Activated CD4-positive, alpha-beta T cell treated with anti-CD3 and anti-CD28 coated beads, Interleukin-2, amount 10 ng/mL, durations not matched to agents 7 days and 5 days (primary cell): ENCODE results near the gene ATXN10. TPM values are rescaled to one million over a fixed set of nuclear protein-coding genes. Genes with fewer than 3 reads are reported as not detected.
"Not testable (repeated sequence)": the region's sequence is repeated elsewhere in the genome, so short reads cannot be mapped to it uniquely, and the experiment has no call there.

Source experiments
- CTCF ChIA-PET: fragments of 350-600 bp; sonication (Branson Sonifier 250); formaldehyde crosslinking; loops from one replicate; lab custom pipeline; 2021; ENCODE audit warnings: antibody characterized with exemption; lab: Charles Lee
- POLR2A ChIA-PET: fragments of 350-600 bp; sonication (Branson Sonifier 250); formaldehyde crosslinking; loops from one replicate; lab custom pipeline; 2021; ENCODE audit warnings: antibody characterized with exemption; lab: Charles Lee
- DNase-seq: peaks from one replicate; pipeline ENCODE4 v3.0.0-alpha.2; 2020
- H3K27ac Mint-ChIP-seq: one replicate; pipeline ENCODE4 v1.8.0; 2021; ENCODE audit warnings: mild to moderate bottlenecking, moderate library complexity, mixed read lengths
- H3K27me3 Mint-ChIP-seq: one replicate; pipeline ENCODE4 v1.8.0; 2021; ENCODE audit warnings: mixed read lengths
- H3K36me3 Mint-ChIP-seq: one replicate; pipeline ENCODE4 v1.8.0; 2021; ENCODE audit warnings: low read depth, mixed read lengths
- H3K4me1 Mint-ChIP-seq: one replicate; pipeline ENCODE4 v1.8.0; 2021; ENCODE audit warnings: mixed read lengths
- H3K4me3 Mint-ChIP-seq: one replicate; pipeline ENCODE4 v1.8.0; 2021; ENCODE audit warnings: mild to moderate bottlenecking, moderate library complexity, mixed read lengths
- H3K9me3 Mint-ChIP-seq: one replicate; pipeline ENCODE4 v1.8.0; 2021; ENCODE audit warnings: mixed read lengths
- total RNA-seq, 2 experiments: library from RNA; stranded (reverse); gene quantifications; one replicate each; pipeline ENCODE4 v1.2.3, GENCODE V29; 2021

The ATXN10 gene
- total RNA-seq, 2 experiments from 2014 or later = 91.5 to 103 TPM

GRCh38 chr22:45793161-45793560 lies 121.5 kb downstream of the ATXN10 start:
- no peaks in the 10 kb centered on the region for H3K27me3 Mint-ChIP-seq
- POLR2A ChIA-PET = no interaction called here
- CTCF ChIA-PET = no interaction called here
- H3K27ac Mint-ChIP-seq = no peak overlapping the region
- H3K9me3 Mint-ChIP-seq = peaks cover 33% of the 10 kb centered on the region
- no peak for DNase-seq
- H3K36me3 Mint-ChIP-seq = peaks cover 47% of the 10 kb centered on the region
- no peak overlapping the region for H3K4me3 Mint-ChIP-seq
- H3K4me1 Mint-ChIP-seq = no peaks in the 10 kb centered on the region

DNA sequence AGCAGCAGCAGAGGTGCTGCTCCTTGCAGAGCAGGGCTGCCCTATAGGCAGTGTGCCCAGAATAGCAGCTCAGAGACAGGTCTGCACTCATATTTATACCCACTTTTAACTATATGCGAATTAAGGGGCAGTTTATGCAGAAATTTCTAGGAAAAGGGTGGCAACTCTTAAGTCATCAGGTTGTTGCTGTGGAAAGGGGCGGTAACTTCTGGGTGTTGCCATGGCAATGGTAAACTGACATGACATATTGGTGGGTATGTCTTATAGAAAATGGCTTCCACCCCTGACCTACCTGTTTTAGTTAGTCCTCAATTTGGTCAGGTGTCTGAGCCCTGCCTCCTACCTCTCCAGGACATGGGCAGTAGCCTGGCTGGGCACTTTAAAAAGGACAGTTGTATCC lies 122.3 kb downstream of the ATXN10 start:
- Mint-ChIP-seq H3K27ac (no peak overlapping the region), H3K9me3 (peaks cover 33% of the 10 kb centered on the region), H3K4me3 (no peak overlapping the region), H3K27me3 (no peaks in the 10 kb centered on the region), H3K36me3 (peaks cover 48% of the 10 kb centered on the region), H3K4me1 (no peaks in the 10 kb centered on the region)
- ChIA-PET POLR2A (no interaction called here), CTCF (no interaction called here)
- no peak for DNase-seq

DNA sequence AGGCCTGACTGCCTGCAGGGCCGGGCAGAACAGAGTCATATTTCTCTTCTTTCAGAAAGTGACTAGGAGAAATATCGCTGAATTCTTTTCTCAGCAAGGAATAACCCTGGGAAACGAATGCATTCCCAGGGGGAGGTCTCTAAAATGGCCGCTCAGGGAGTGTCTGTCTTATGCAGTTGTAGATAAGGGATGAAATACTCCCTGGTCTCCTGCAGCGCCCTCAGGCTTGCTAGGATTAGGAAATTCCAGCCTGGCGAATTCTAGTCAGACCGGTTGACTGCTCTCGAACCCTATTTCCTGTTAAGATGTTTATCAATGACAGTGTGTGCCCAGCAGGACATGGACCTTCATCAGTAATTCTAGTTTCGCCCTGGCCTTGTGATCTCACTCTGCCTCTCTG lies 124.4 kb downstream of the ATXN10 start:
- DNase-seq, CTCF ChIA-PET, H3K27me3 Mint-ChIP-seq, H3K4me1 Mint-ChIP-seq, POLR2A ChIA-PET, H3K4me3 Mint-ChIP-seq, H3K27ac Mint-ChIP-seq: not testable (repeated sequence)
- H3K9me3 Mint-ChIP-seq = peaks cover 33% of the 10 kb centered on the region
- peaks cover 51% of the 10 kb centered on the region for H3K36me3 Mint-ChIP-seq

- Mint-ChIP-seq H3K27me3 (no peaks in the 10 kb centered on the region), H3K36me3 (peaks cover 36% of the 10 kb centered on the region), H3K4me3 (no peak overlapping the region), H3K27ac (no peak overlapping the region), H3K4me1 (no peaks in the 10 kb centered on the region), H3K9me3 (peaks cover 23% of the 10 kb centered on the region)
- ChIA-PET POLR2A (no interaction called here), CTCF (no interaction called here)
- no peak for DNase-seq
Measured at GRCh38 chr22:45799291-45799690, 127.7 kb downstream of the ATXN10 start.

DNA sequence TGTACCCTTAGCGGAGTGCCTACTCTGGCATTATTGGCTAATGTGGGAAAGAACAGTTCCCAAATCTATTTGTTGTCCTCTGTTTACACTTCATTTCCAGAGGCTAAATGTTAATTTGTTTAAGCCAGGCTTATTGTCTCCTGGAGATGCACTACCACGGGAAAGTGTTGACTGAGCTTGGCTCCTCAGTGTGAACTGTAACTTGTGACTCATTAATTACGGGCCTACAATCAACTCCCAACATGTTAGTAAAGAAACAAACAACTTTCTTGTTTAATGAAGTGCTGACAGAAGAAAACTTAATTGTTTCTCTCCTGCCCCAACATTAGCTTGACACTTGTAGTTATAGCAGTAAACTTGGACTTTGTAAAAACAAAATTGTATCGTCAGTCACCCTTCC lies 130.4 kb downstream of the ATXN10 start:
- H3K4me3 Mint-ChIP-seq = no peak overlapping the region
- H3K9me3 Mint-ChIP-seq = peaks cover 3% of the 10 kb centered on the region
- ChIA-PET CTCF (no interaction called here), POLR2A (no interaction called here)
- H3K36me3 Mint-ChIP-seq = peaks cover 9% of the 10 kb centered on the region
- DNase-seq = no peak
- H3K27ac Mint-ChIP-seq = no peak overlapping the region
- no peaks in the 10 kb centered on the region for H3K27me3 Mint-ChIP-seq
- peaks cover 2% of the 10 kb centered on the region for H3K4me1 Mint-ChIP-seq

DNA sequence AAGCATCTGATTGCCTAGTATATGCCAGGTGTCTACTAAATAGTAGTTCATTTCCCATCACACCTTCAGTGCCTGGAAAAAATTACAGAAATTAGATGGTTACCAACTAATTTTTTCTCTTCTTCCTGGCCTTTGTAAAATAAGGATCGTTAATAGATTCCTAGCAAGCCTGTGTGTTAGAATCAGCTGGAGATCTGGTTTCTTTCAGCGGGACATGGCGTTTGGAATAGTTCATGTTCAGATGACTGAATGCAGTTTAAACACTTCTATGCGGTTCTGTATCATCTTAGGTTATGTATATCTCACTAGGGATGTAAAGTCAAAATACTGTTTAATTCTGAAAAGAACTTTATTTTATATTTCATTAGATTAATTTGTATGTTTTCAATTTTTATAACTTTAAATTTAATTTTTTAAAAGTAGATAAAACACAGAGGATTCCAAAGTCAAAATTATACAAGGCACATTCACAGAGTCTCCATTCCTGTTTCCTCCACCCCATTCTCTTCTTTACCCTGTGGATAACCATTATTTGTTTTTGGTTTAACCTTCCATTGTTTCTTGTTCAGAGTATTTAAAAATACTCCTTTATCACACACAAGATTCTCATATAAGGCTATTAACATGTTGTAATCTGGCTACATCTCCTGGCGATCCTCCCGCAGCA lies 132.8 kb downstream of the ATXN10 start:
- CTCF ChIA-PET = no interaction called here
- POLR2A ChIA-PET = no interaction called here
- peaks cover 2% of the 10 kb centered on the region for H3K4me1 Mint-ChIP-seq
- peaks cover 6% of the 10 kb centered on the region for H3K36me3 Mint-ChIP-seq
- H3K27ac Mint-ChIP-seq = no peak overlapping the region
- H3K27me3 Mint-ChIP-seq = no peaks in the 10 kb centered on the region
- no peaks in the 10 kb centered on the region for H3K9me3 Mint-ChIP-seq
- H3K4me3 Mint-ChIP-seq = no peak overlapping the region
- DNase-seq = no peak

DNA sequence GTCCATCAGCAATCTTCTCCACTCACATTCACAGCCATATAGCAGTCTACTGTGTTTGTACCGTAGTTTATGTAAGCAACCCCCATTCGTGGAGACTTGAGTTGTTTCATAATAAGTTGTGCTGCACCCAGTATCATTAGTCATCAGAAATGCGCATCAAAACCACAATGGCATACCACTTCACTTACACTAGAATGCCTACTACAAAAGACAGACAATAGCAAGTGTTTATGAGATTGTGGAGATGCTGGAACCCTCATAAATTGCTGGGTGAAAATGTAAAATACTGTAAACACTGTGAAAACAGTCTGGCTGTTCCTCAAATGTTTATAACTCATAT lies 133.3 kb downstream of the ATXN10 start:
- Mint-ChIP-seq H3K36me3 (peaks cover 6% of the 10 kb centered on the region), H3K9me3 (no peaks in the 10 kb centered on the region), H3K27me3 (no peaks in the 10 kb centered on the region), H3K4me3 (no peak overlapping the region), H3K27ac (no peak overlapping the region), H3K4me1 (peaks cover 2% of the 10 kb centered on the region)
- POLR2A ChIA-PET = no interaction called here
- DNase-seq = no peak
- CTCF ChIA-PET = no interaction called here

DNA sequence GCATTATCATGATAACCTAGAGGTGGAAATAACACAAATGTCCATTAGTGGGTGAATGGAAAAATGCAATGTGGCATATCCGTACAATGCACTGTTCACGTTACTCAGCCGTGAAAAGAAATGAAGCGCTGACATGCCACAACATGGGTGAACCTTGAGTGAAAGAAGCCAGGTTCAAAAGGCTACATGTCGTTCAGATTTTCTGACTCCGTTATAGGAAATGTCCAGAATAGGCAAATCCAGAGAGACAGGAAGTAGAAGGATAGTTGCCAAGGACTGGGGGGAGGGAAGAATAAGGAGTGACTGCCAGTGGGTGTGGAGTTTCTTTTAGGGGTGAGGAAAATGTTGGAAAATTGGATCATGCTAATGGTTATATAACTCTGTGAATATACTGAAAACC lies 133.8 kb downstream of the ATXN10 start:
- no peak overlapping the region for H3K27ac Mint-ChIP-seq
- ChIA-PET POLR2A (no interaction called here), CTCF (no interaction called here)
- no peaks in the 10 kb centered on the region for H3K27me3 Mint-ChIP-seq
- peaks cover 6% of the 10 kb centered on the region for H3K36me3 Mint-ChIP-seq
- DNase-seq = no peak
- no peak overlapping the region for H3K4me3 Mint-ChIP-seq
- peaks cover 2% of the 10 kb centered on the region for H3K4me1 Mint-ChIP-seq
- no peaks in the 10 kb centered on the region for H3K9me3 Mint-ChIP-seq

DNA sequence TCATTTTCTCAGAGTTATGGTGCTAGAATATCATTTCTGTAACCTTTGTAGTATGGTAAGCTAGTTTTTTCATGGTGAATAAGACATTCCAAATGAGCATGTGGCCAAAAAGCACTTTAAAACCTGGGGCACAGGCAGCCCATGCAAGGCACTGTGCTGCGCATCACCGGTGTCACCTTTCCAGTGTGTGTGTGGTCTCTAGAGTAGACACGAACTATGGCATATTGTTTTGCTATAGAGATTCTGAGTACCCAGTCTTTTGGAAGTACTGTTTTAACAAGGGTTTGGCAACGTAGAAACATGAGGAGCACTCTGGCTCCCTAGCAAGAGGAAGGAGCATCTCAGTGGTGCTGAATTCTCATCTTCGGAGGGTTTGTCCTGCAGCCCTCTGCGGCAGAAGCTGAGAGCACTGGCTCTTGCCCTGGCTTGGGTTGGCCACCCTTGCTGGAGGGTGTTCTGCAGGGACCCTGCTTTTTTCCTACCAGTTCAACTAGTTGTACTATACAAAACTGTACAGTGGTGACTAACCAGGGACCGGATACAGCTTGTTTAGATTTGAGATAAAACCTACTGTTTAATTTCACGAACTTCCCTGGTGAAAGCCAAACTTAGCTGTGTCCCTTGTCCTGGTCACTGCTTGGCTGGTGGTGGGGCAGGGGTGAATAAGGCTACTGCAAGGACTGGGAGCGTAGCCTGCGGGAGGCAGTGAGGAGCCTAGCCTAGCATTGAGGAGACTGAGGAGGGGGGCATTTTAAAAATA lies 135.7 kb downstream of the ATXN10 start:
- no peak for DNase-seq
- H3K4me3 Mint-ChIP-seq = no peak overlapping the region
- peaks cover 2% of the 10 kb centered on the region for H3K4me1 Mint-ChIP-seq
- no peaks in the 10 kb centered on the region for H3K9me3 Mint-ChIP-seq
- ChIA-PET POLR2A (no interaction called here), CTCF (no interaction called here)
- H3K27ac Mint-ChIP-seq = no peak overlapping the region
- no peaks in the 10 kb centered on the region for H3K27me3 Mint-ChIP-seq
- peaks cover 10% of the 10 kb centered on the region for H3K36me3 Mint-ChIP-seq

- H3K4me1 Mint-ChIP-seq = peaks cover 6% of the 10 kb centered on the region
- H3K27ac Mint-ChIP-seq = no peak overlapping the region
- H3K36me3 Mint-ChIP-seq = peaks cover 15% of the 10 kb centered on the region
- no peak for DNase-seq
- ChIA-PET CTCF (interaction anchor here (0.7 to 0.9 kb wide), 2 partner anchors 8 to 116 kb away, joined by 3 to 4 read pairs; no protein-coding TSS in a partner anchor), POLR2A (interaction anchor here (0.6 kb wide), 1 partner anchor 988 kb away, joined by 3 read pairs; no protein-coding TSS in a partner anchor)
- H3K9me3 Mint-ChIP-seq = no peaks in the 10 kb centered on the region
- no peak overlapping the region for H3K4me3 Mint-ChIP-seq
- no peaks in the 10 kb centered on the region for H3K27me3 Mint-ChIP-seq
Measured at GRCh38 chr22:45812910-45813309, 141.3 kb downstream of the ATXN10 start.

DNA sequence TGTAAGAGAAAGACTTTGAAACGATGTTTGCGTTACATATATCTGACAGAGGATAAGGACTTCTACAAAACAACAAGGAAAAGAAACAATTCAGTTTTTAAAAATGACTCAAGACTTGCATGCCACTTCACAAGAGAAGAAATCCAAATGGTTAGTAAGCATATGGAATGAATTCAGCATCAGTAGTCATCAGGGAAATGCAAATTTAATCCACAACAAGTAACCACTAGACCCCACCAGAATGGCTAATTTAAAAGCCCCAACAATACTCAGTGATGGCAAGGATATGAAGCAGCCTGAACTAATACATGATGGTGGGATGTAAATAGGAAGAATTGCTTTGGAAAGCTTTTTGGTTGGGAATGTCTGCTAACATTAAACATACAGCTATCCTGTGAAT lies 142.6 kb downstream of the ATXN10 start:
- Mint-ChIP-seq H3K4me3 (no peak overlapping the region), H3K36me3 (peaks cover 9% of the 10 kb centered on the region), H3K9me3 (no peaks in the 10 kb centered on the region), H3K4me1 (peaks cover 6% of the 10 kb centered on the region), H3K27me3 (no peaks in the 10 kb centered on the region), H3K27ac (no peak overlapping the region)
- DNase-seq = no peak
- POLR2A ChIA-PET = no interaction called here
- CTCF ChIA-PET = no interaction called here

- Mint-ChIP-seq H3K36me3 (peaks cover 8% of the 10 kb centered on the region), H3K4me1 (peaks cover 6% of the 10 kb centered on the region), H3K9me3 (no peaks in the 10 kb centered on the region), H3K4me3 (no peak overlapping the region), H3K27me3 (no peaks in the 10 kb centered on the region), H3K27ac (no peak overlapping the region)
- ChIA-PET CTCF (no interaction called here), POLR2A (interaction anchor here (0.6 kb wide), 1 partner anchor 203 kb away, joined by 3 read pairs; no protein-coding TSS in a partner anchor)
- no peak for DNase-seq
Measured at GRCh38 chr22:45816776-45817175, 145.1 kb downstream of the ATXN10 start.

DNA sequence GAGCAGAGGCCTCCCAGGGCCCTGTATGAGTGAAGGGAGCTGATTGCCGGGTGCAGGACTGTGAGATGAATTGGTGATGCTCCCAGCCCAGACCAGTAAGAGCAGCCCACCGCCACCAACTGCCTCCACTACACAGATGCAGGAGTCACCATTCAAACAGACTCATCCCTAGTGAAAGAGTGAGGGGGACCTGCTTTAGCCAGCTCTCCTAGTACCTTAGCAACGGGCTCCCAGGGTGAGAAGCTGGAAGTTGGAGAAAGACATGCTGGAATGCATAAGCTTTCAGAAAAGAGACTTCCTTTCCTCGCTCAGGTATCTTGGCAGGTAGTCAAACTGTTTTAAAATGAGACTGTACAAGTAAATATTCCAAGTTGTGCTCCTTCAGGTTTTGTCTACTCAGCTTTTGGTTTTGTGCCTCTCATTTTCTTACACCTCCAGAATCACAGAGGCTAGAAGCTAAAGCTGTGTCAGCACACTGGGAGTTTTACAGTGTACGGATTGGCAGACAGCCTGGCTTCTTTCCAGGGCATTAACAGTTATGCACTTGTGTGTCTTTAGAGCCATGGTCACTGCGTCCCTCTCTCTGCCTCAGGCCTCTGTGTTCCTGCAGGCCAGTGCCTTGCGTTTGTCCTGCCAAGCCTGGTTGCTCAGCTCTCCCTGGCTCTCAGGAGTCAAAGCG lies 146.2 kb downstream of the ATXN10 start:
- Mint-ChIP-seq H3K36me3 (peaks cover 7% of the 10 kb centered on the region), H3K27me3 (no peaks in the 10 kb centered on the region), H3K27ac (no peak overlapping the region), H3K9me3 (no peaks in the 10 kb centered on the region), H3K4me3 (no peak overlapping the region), H3K4me1 (peaks cover 6% of the 10 kb centered on the region)
- ChIA-PET CTCF (interaction anchor here (1.4 kb wide), 1 partner anchor 9 kb away, joined by 3 read pairs; no protein-coding TSS in a partner anchor), POLR2A (no interaction called here)
- no peak for DNase-seq
